SK-N-MC (cell line): ENCODE data around the gene WFDC12.
"Not testable (repeated sequence)": the region's sequence is repeated elsewhere in the genome, so short reads cannot be mapped to it uniquely, and the experiment has no call there.

Source experiments
- DNase-seq: peaks from one replicate; pipeline ENCODE4 v3.0.0-alpha.2; 2011; ENCODE audit warnings: low read depth, low spot score
- H3K27ac ChIP-seq: fragments of 200-600 bp; sonication (generic); 2 replicates; pipeline ENCODE4 v1.5.1; 2016; ENCODE audit warnings: mixed run types
- H3K36me3 ChIP-seq: fragments of 200-600 bp; sonication (generic); 2 replicates; pipeline ENCODE4 v1.6.1; 2017; ENCODE audit warnings: antibody characterized with exemption, low read length, mixed read lengths; ENCODE audit not compliant: insufficient read depth
- H3K4me3 ChIP-seq: fragments of 200-600 bp; sonication (generic); 2 replicates; pipeline ENCODE4 v1.5.1; 2016
- H3K9ac ChIP-seq: fragments of 200-600 bp; sonication (generic); 2 replicates; pipeline ENCODE4 v1.8.0; 2017; ENCODE audit warnings: mixed run types, mixed read lengths; ENCODE audit not compliant: insufficient read length
- H3K9me3 ChIP-seq: fragments of 200-600 bp; sonication (generic); 2 replicates; pipeline ENCODE4 v1.6.1; 2017; ENCODE audit warnings: low read depth, mild to moderate bottlenecking, antibody characterized with exemption, low read length, moderate library complexity, mixed read lengths
- EZH2 ChIP-seq: fragments of 200-600 bp; sonication (generic); IDR thresholded peaks from one replicate; pipeline ENCODE4 v1.6.1; 2017; ENCODE audit warnings: antibody characterized with exemption
- FOXP2 ChIP-seq: optimal IDR thresholded peaks from 2 replicates; pipeline ENCODE3; 2011; ENCODE audit warnings: mild to moderate bottlenecking, moderate library complexity; ENCODE audit not compliant: insufficient read depth; ENCODE audit errors: extremely low read length, control extremely low read depth
- POLR2AphosphoS5 ChIP-seq: IDR thresholded peaks from 2 replicates; pipeline ENCODE4 v1.6.1; 2012; ENCODE audit warnings: mild to moderate bottlenecking, low read depth, low read length, borderline replicate concordance

The WFDC12 gene

DNA sequence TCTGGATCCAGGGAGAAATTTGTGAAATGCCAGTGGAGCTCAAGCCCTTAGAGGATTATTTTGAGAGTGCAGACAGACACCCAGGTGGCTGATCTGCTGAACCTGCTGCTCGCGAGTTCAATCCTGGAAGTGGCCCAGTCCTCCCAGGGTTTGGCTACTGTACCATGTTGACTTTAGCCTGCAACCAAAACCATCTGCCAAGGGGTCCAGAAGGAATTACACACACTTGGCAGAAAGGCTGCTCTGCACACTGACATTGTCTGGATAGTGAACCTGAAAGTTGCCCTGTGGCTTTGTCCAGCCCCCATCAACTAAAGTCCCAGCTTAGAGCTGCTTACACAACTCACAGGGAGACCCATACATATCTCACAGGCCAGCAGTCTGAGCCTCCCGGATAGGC is 28.9 kb upstream of the WFDC12 start:
- H3K9ac ChIP-seq, result no peak overlapping the region
- no peaks in the 10 kb centered on the region for H3K9me3 ChIP-seq
- no peak overlapping the region for H3K4me3 ChIP-seq
- H3K36me3 ChIP-seq, result no peaks in the 10 kb centered on the region
- no peak for DNase-seq
- H3K27ac ChIP-seq, result no peak overlapping the region
- TF ChIP-seq POLR2AphosphoS5, result no peak
- no peak for TF ChIP-seq EZH2
- TF ChIP-seq FOXP2, result no peak

DNA sequence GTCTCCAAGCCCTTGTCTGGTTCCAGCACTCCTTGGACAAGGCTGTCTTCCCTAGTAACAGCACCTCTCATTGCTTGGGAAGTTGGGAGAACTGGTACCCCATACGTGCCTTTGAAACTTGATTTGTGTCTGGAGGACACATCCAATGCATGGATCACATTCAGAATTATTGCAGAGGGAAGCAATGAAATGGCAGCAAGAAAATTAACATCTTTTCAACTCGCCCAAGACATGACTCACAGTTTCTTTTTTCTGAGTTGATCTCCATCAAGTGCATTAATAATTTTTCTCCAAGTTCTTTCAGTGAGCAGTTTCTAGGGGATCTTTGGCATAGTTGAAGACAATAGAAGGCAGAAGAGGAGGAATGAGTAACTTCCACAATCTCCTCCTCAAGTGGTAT is 28.1 kb upstream of the WFDC12 start:
- no peak overlapping the region for H3K9ac ChIP-seq
- no peak for DNase-seq
- H3K27ac ChIP-seq, result no peak overlapping the region
- H3K4me3 ChIP-seq, result no peak overlapping the region
- no peaks in the 10 kb centered on the region for H3K9me3 ChIP-seq
- no peaks in the 10 kb centered on the region for H3K36me3 ChIP-seq
- TF ChIP-seq FOXP2, result no peak
- TF ChIP-seq POLR2AphosphoS5, result no peak
- TF ChIP-seq EZH2, result no peak

DNA sequence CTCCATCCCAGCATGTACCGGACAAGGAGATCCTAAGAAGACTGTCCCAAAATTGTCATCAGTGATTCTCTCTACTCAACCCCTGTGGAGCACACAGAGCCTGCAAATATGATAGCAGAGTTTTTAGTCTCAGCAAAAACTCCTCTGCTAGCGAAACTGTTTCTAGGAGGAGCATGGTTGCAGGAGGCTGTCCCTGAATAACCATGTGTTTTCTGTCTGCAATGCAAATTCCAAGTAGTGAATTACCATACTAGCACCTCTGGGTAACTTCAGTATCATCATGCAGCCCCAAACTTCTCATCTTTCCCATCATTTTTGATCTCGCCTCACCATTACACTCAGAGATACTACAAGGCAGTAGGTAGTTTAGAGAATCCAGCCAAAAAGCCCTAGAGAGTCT is 24.8 kb upstream of the WFDC12 start:
- Histone ChIP-seq H3K9me3 (no peaks in the 10 kb centered on the region), H3K9ac (no peak overlapping the region), H3K36me3 (no peaks in the 10 kb centered on the region), H3K4me3 (no peak overlapping the region), H3K27ac (no peak overlapping the region)
- DNase-seq, result no peak
- TF ChIP-seq FOXP2, result no peak
- no peak for TF ChIP-seq EZH2
- no peak for TF ChIP-seq POLR2AphosphoS5

DNA sequence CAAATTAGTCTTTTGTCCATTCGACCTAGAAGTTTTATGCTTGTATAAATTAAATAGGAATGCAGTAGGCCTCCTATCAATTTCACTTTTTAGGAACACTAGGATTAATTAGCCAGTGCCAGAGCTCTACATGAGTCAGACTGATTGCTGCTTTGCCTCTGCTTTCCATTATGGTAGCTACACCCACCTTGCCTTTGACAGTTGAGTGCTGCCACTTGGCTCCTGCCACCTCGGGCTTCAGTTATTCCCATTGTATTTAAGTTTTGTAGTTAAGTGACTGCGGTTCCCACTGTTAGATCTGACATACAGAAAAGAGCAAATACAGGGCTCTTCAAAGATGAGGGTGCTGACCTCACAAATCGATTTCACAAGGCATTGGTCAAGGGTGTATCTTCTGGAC is 16.6 kb upstream of the WFDC12 start:
- Histone ChIP-seq H3K27ac (no peak overlapping the region), H3K4me3 (no peak overlapping the region), H3K9ac (no peak overlapping the region), H3K36me3 (no peaks in the 10 kb centered on the region), H3K9me3 (no peaks in the 10 kb centered on the region)
- no peak for DNase-seq
- TF ChIP-seq POLR2AphosphoS5 (no peak), FOXP2 (no peak)

DNA sequence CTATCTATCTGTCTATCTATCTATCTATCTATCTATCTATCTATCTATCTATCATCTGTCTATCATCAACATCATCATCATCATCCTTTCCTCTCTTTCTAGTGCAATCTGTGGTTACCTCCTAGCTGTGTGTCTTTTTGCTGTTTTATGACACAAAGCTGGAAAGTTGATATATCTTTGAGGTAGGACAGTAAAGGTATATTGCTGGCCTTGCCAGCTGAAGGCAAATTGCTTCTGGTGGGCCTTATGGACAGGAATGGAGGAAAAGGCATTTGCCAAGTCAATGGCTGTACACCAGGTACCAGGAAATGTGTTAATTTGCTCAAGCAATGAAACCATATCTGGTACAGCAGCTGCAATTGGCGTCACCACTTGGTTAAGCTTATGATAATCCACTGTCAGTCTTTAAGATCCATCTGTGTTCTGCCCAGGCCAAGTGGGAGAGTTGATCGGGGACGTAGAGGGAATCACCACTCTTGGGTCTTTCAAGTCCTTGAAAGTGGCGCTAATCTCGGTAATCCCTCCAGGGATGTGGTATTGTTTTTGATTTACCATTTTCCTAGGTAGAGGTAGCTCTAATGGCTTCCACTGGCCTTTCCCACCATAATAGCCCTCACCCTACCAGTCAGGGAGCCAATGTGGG is 15.6 kb upstream of the WFDC12 start:
- not testable (repeated sequence) for DNase-seq, H3K27ac ChIP-seq, H3K36me3 ChIP-seq, H3K9me3 ChIP-seq, H3K4me3 ChIP-seq, H3K9ac ChIP-seq

DNA sequence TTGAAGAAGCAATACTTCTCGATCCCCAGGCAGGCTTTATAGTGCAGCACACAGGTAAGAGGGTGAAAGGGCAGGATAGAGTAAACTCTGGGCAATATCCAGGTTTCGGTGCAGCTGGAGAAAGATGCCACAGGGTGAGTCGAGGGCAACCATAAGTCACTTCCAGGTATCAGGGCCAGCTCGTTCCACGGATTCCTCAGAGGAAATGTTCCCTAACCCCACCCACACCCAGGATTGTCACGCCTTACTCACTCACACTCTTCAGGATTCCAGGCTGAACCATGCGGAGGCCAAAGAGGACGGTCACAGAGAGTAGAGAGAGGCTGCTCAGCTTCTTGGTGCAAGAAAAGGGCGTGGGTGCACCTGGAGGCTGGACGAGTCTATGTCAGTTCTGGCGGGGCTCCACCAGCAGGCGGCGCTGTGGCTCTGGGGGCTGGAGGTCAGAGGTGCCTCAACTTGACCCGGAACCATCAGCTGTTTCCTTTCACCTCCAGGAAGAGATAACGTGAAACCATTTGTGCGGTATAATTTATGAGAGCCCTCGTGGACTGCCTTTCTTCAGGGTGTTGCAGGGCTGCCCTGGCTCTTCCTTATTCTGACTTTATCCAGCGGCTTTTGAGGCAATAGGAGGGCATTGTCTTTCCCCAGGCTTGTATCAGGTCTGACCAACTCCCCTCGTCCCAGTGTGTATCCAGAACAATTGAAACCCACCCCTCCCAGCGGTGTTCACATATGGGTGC is 14.5 kb upstream of the WFDC12 start:
- DNase-seq, result no peak
- H3K4me3 ChIP-seq, result no peak overlapping the region
- no peaks in the 10 kb centered on the region for H3K36me3 ChIP-seq
- no peak overlapping the region for H3K9ac ChIP-seq
- TF ChIP-seq FOXP2, result no peak
- no peak for TF ChIP-seq EZH2
- no peak for TF ChIP-seq POLR2AphosphoS5
- no peaks in the 10 kb centered on the region for H3K9me3 ChIP-seq
- H3K27ac ChIP-seq, result no peak overlapping the region

DNA sequence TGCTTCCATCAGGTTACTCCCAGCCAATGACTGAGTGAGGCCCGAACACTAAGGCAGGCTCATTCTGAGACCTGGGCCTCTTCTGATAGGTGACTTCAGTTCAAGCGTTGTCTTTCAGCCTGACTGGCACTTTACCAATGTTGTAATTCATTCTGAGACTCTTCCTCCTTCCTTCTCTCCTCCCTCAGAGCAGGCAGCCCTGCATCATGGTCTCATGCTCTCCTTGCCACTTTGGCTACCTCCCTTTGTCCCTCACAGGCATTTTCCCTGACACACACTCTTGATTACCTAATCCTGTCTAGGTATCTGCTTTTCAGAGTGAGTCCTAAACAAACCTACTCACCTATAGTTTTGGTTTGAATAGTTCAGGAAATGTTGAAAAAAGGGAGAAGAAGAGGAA is 12.6 kb upstream of the WFDC12 start:
- TF ChIP-seq POLR2AphosphoS5, result no peak
- no peak for TF ChIP-seq FOXP2
- TF ChIP-seq EZH2, result no peak
- Histone ChIP-seq H3K9me3 (no peaks in the 10 kb centered on the region), H3K9ac (no peak overlapping the region), H3K27ac (no peak overlapping the region), H3K36me3 (no peaks in the 10 kb centered on the region), H3K4me3 (no peak overlapping the region)
- no peak for DNase-seq

DNA sequence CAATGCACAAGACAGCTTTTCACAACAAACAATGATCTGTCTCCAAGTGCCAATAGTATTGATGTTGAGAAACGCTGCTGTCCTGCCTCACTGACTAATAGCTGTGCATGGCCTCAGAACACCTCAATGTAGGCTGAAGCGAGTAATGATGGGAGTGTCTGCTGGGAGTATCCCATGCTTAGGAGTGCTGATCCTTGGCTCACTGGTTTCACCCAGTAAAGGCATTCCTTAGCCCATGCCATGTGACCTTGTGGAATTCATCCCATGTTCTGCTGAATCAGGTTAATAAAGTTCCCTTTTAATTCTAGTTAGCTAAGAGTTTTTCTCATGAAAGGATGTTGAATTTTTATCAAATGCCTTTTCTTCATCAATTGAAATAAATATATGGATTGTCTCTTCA is 3.8 kb upstream of the WFDC12 start:
- DNase-seq, result no peak
- Histone ChIP-seq H3K4me3 (no peak overlapping the region), H3K9me3 (no peaks in the 10 kb centered on the region), H3K36me3 (no peaks in the 10 kb centered on the region), H3K27ac (no peak overlapping the region), H3K9ac (no peak overlapping the region)
- no peak for TF ChIP-seq POLR2AphosphoS5
- no peak for TF ChIP-seq EZH2
- no peak for TF ChIP-seq FOXP2

DNA sequence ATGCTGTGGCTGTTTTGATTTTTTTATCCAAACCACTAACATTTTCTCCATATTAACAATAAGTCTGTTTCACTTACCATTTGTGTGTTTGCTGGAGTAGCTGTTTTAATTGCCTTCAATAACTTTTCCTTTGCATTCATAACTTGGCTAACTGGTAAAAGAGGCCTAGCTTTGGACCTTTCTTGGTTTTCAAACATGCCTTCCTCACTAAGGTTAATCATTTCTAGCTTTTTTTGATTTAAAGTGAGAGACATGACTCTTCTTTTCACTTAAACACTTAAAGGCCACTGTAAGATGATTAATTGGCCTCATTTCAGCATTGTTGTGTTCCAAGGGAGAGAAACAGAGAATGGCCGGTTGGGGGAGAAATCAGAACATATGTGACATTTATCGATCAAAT is 2.9 kb downstream of the WFDC12 start:
- no peak for DNase-seq
- Histone ChIP-seq H3K9me3 (no peaks in the 10 kb centered on the region), H3K36me3 (no peaks in the 10 kb centered on the region), H3K4me3 (no peak overlapping the region), H3K27ac (no peak overlapping the region), H3K9ac (no peak overlapping the region)
- TF ChIP-seq POLR2AphosphoS5 (no peak), FOXP2 (no peak), EZH2 (no peak)
